HuH-7 (cell line): ENCODE measurements around the gene PPM1N.
"Not testable (repeated sequence)": the region's sequence is repeated elsewhere in the genome, so short reads cannot be mapped to it uniquely, and the experiment has no call there.

Experiments
- DNase-seq: peaks from one replicate; pipeline ENCODE4 v3.0.0; 2011; ENCODE audit warnings: low spot score

Gene PPM1N

GRCh38 chr19:45510352-45510751, 12.1 kb downstream of the PPM1N start:
- DNase-seq: not testable (repeated sequence)

- DNase-seq: no peak
Observed at GRCh38 chr19:45511074-45511473, 12.8 kb downstream of the PPM1N start.

- no peak for DNase-seq
Observed at GRCh38 chr19:45512881-45513483, 14.7 kb downstream of the PPM1N start.

- peak; percentile 81 for DNase-seq
Observed at GRCh38 chr19:45514376-45515051, 16.3 kb downstream of the PPM1N start.

GRCh38 chr19:45515081-45515624, 16.9 kb downstream of the PPM1N start:
- no peak for DNase-seq

- no peak for DNase-seq
Observed at GRCh38 chr19:45515807-45516401, 17.7 kb downstream of the PPM1N start.

- DNase-seq: no peak
Observed at GRCh38 chr19:45517238-45517637, 19.0 kb downstream of the PPM1N start.

- DNase-seq: no peak
Observed at GRCh38 chr19:45517641-45518468, 19.6 kb downstream of the PPM1N start.

GRCh38 chr19:45518469-45518826, 20.2 kb downstream of the PPM1N start:
- DNase-seq: no peak

- DNase-seq: no peak
Observed at GRCh38 chr19:45522010-45522941, 24.0 kb downstream of the PPM1N start.

GRCh38 chr19:45523642-45524256, 25.5 kb downstream of the PPM1N start:
- peak; percentile 88 for DNase-seq

GRCh38 chr19:45524575-45525129, 26.4 kb downstream of the PPM1N start:
- no peak for DNase-seq

- DNase-seq: peak; percentile 86
Observed at GRCh38 chr19:45526143-45526542, 27.9 kb downstream of the PPM1N start.

- DNase-seq: no peak
Observed at GRCh38 chr19:45526971-45527370, 28.7 kb downstream of the PPM1N start.

GRCh38 chr19:45527731-45528130, 29.5 kb downstream of the PPM1N start:
- DNase-seq: no peak

GRCh38 chr19:45528149-45528743, 30.0 kb downstream of the PPM1N start:
- DNase-seq: no peak

- DNase-seq: no peak
Observed at GRCh38 chr19:45528744-45529419, 30.6 kb downstream of the PPM1N start.

- no peak for DNase-seq
Observed at GRCh38 chr19:45529420-45529785, 31.2 kb downstream of the PPM1N start.

- no peak for DNase-seq
Observed at GRCh38 chr19:45531349-45531748, 33.1 kb downstream of the PPM1N start.

GRCh38 chr19:45539459-45539858, 41.2 kb downstream of the PPM1N start:
- DNase-seq: no peak
